Muscle layer of duodenum (tissue), 2 donors: ENCODE data around the gene GGNBP2.

Experiments
- H3K27ac ChIP-seq: one replicate; pipeline ENCODE4 v1.7.0; 2013; ENCODE audit warnings: mild to moderate bottlenecking, low read length
- H3K27me3 ChIP-seq: one replicate; pipeline ENCODE4 v1.7.0; 2013; ENCODE audit warnings: low read depth, mild to moderate bottlenecking, control low read depth, low read length
- H3K36me3 ChIP-seq, 2 donors: one replicate each; pipeline ENCODE4 v1.7.0; 2013; ENCODE audit warnings: low read length in 2 of 2, control low read depth in 1 of 2, mild to moderate bottlenecking in 1 of 2; ENCODE audit not compliant: insufficient read depth in 2 of 2, control insufficient read depth in 1 of 2
- H3K4me1 ChIP-seq, 2 donors: one replicate each; pipeline ENCODE4 v1.7.0; 2013; ENCODE audit warnings: low read length in 2 of 2, mild to moderate bottlenecking in 2 of 2, control low read depth in 1 of 2, moderate library complexity in 1 of 2; ENCODE audit not compliant: insufficient read depth in 2 of 2, control insufficient read depth in 1 of 2
- H3K4me3 ChIP-seq, 2 donors: one replicate each; pipeline ENCODE4 v1.7.0; 2013; ENCODE audit warnings: low read length in 2 of 2, low read depth in 1 of 2, mild to moderate bottlenecking in 1 of 2
- H3K9me3 ChIP-seq, 2 donors: one replicate each; pipeline ENCODE4 v1.7.0; 2013; ENCODE audit warnings: low read length in 2 of 2, control low read depth in 1 of 2, mild to moderate bottlenecking in 1 of 2; ENCODE audit not compliant: control insufficient read depth in 1 of 2
- donor health status: healthy.

Gene GGNBP2

GRCh38 chr17:36523113-36523512 is 21.6 kb upstream of the GGNBP2 start:
- Histone ChIP-seq H3K4me3 (no peak overlapping the region), H3K4me1 (no peaks in the 10 kb centered on the region), H3K27me3 (no peaks in the 10 kb centered on the region), H3K9me3 (no peaks in the 10 kb centered on the region), H3K36me3 (peaks cover 34 to 45% of the 10 kb centered on the region in 2 donors), H3K27ac (no peak overlapping the region)

- no peaks in the 10 kb centered on the region for H3K9me3 ChIP-seq
- H3K36me3 ChIP-seq = peaks cover 44 to 49% of the 10 kb centered on the region in 2 donors
- H3K27me3 ChIP-seq = no peaks in the 10 kb centered on the region
- H3K4me1 ChIP-seq = no peaks in the 10 kb centered on the region
- no peak overlapping the region for H3K4me3 ChIP-seq
- H3K27ac ChIP-seq = no peak overlapping the region
These were observed 20.3 kb upstream of the GGNBP2 start for GRCh38 chr17:36524428-36524876.

- no peaks in the 10 kb centered on the region for H3K27me3 ChIP-seq
- H3K4me1 ChIP-seq = no peaks in the 10 kb centered on the region
- no peaks in the 10 kb centered on the region for H3K9me3 ChIP-seq
- no peak overlapping the region for H3K4me3 ChIP-seq
- H3K36me3 ChIP-seq = peaks cover 47 to 50% of the 10 kb centered on the region in 2 donors
- no peak overlapping the region for H3K27ac ChIP-seq
These were observed 19.6 kb upstream of the GGNBP2 start for GRCh38 chr17:36525113-36525512.

GRCh38 chr17:36525888-36526287 is 18.8 kb upstream of the GGNBP2 start:
- no peak overlapping the region for H3K27ac ChIP-seq
- no peaks in the 10 kb centered on the region for H3K27me3 ChIP-seq
- no peak overlapping the region for H3K4me3 ChIP-seq
- H3K9me3 ChIP-seq = no peaks in the 10 kb centered on the region
- H3K36me3 ChIP-seq = peaks cover 47 to 50% of the 10 kb centered on the region in 2 donors
- H3K4me1 ChIP-seq = no peaks in the 10 kb centered on the region

GRCh38 chr17:36527621-36528250 is 17.0 kb upstream of the GGNBP2 start:
- no peaks in the 10 kb centered on the region for H3K27me3 ChIP-seq
- H3K4me1 ChIP-seq = no peaks in the 10 kb centered on the region
- no peak overlapping the region for H3K4me3 ChIP-seq
- H3K9me3 ChIP-seq = no peaks in the 10 kb centered on the region
- no peak overlapping the region for H3K27ac ChIP-seq
- H3K36me3 ChIP-seq = peaks cover 54 to 60% of the 10 kb centered on the region in 2 donors

- H3K36me3 ChIP-seq = peaks cover 58 to 60% of the 10 kb centered on the region in 2 donors
- no peak overlapping the region for H3K27ac ChIP-seq
- no peak overlapping the region for H3K4me3 ChIP-seq
- H3K4me1 ChIP-seq = peaks cover 0 to 6% of the 10 kb centered on the region in 2 donors
- H3K27me3 ChIP-seq = no peaks in the 10 kb centered on the region
- no peaks in the 10 kb centered on the region for H3K9me3 ChIP-seq
These were observed 15.6 kb upstream of the GGNBP2 start for GRCh38 chr17:36529121-36529520.

- no peaks in the 10 kb centered on the region for H3K9me3 ChIP-seq
- H3K4me3 ChIP-seq = no peak overlapping the region
- peaks cover 33% of the 10 kb centered on the region in 2 donors for H3K36me3 ChIP-seq
- H3K27me3 ChIP-seq = no peaks in the 10 kb centered on the region
- H3K4me1 ChIP-seq = peaks cover 0 to 6% of the 10 kb centered on the region in 2 donors
- no peak overlapping the region for H3K27ac ChIP-seq
These were observed 12.2 kb upstream of the GGNBP2 start for GRCh38 chr17:36532435-36532975.

- Histone ChIP-seq H3K36me3 (peaks cover 22 to 27% of the 10 kb centered on the region in 2 donors), H3K27me3 (no peaks in the 10 kb centered on the region), H3K4me3 (peak overlapping the region; percentile 79 to 81), H3K4me1 (peaks cover 0 to 6% of the 10 kb centered on the region in 2 donors), H3K27ac (peak overlapping the region; percentile 93), H3K9me3 (no peaks in the 10 kb centered on the region)
These were observed 10.5 kb upstream of the GGNBP2 start for GRCh38 chr17:36533935-36534839.

GRCh38 chr17:36534840-36535668 is 9.7 kb upstream of the GGNBP2 start, which contains the start of the genes MYO19 and PIGW:
Gene MYO19 (minus strand): TSS chr17:36534868. CDS start chr17:36532538, 2,330 bp downstream.
Gene PIGW (plus strand): TSS chr17:36534987. CDS start chr17:36537102, 2,115 bp downstream.
- no peaks in the 10 kb centered on the region for H3K27me3 ChIP-seq
- peak within 1 kb of the TSS; percentile 93 for H3K27ac ChIP-seq
- peaks cover 0 to 6% of the 10 kb centered on the region in 2 donors for H3K4me1 ChIP-seq
- no peaks in the 10 kb centered on the region for H3K9me3 ChIP-seq
- H3K4me3 ChIP-seq = peak within 1 kb of the TSS; percentile 79 to 81
- peaks cover 18 to 22% of the 10 kb centered on the region in 2 donors for H3K36me3 ChIP-seq

- Histone ChIP-seq H3K9me3 (no peaks in the 10 kb centered on the region), H3K27ac (peak overlapping the region; percentile 93), H3K27me3 (no peaks in the 10 kb centered on the region), H3K36me3 (peaks cover 18 to 22% of the 10 kb centered on the region in 2 donors), H3K4me1 (peaks cover 0 to 6% of the 10 kb centered on the region in 2 donors), H3K4me3 (peak overlapping the region; percentile 79 to 81)
These were observed 9.0 kb upstream of the GGNBP2 start for GRCh38 chr17:36535669-36536081.
